Liver (tissue), 9 donors: ENCODE data around the gene LANCL1. TPM values are rescaled to one million over a fixed set of nuclear protein-coding genes. Genes with fewer than 3 reads are reported as not detected.

Source experiments
- DNase-seq: peaks from one replicate; pipeline ENCODE4 v3.0.0-alpha.2; 2017; ENCODE audit warnings: low spot score
- H3K27ac ChIP-seq, 2 donors: one replicate each; pipeline ENCODE4 v1.7.0; 2013; ENCODE audit warnings: inconsistent platforms in 2 of 2, low read length in 2 of 2, control low read depth in 1 of 2, low read depth in 1 of 2, mild to moderate bottlenecking in 1 of 2
- H3K27me3 ChIP-seq, 4 donors: one replicate each; pipeline versions ENCODE4 v1.6.1 to v1.7.0; 2013; ENCODE audit warnings: low read length in 3 of 4, inconsistent platforms in 1 of 4, mild to moderate bottlenecking in 1 of 4, moderate library complexity in 1 of 4; ENCODE audit not compliant: control insufficient read depth in 4 of 4, insufficient read depth in 4 of 4
- H3K36me3 ChIP-seq, 4 donors: one replicate each; pipeline versions ENCODE4 v1.6.1 to v1.7.0; 2013; ENCODE audit warnings: low read length in 3 of 4, mild to moderate bottlenecking in 3 of 4, low read depth in 1 of 4, moderate library complexity in 1 of 4; ENCODE audit not compliant: control insufficient read depth in 4 of 4, insufficient read depth in 3 of 4
- H3K4me1 ChIP-seq, 4 donors: one replicate each; pipeline versions ENCODE4 v1.6.1 to v1.7.0; 2013; ENCODE audit warnings: low read length in 3 of 4, mild to moderate bottlenecking in 3 of 4, moderate library complexity in 1 of 4; ENCODE audit not compliant: control insufficient read depth in 4 of 4, insufficient read depth in 4 of 4
- H3K4me3 ChIP-seq, 3 donors: one replicate each; pipeline versions ENCODE4 v1.6.1 to v1.7.0; 2013; ENCODE audit warnings: low read length in 3 of 3, control low read depth in 1 of 3, low read depth in 1 of 3, mild to moderate bottlenecking in 1 of 3
- H3K9ac ChIP-seq, 2 donors: one replicate each; pipeline ENCODE4 v1.7.0; 2013; ENCODE audit warnings: low read length in 2 of 2, mild to moderate bottlenecking in 2 of 2, moderate library complexity in 2 of 2, control low read depth in 1 of 2, low read depth in 1 of 2
- H3K9me3 ChIP-seq, 4 donors: one replicate each; pipeline versions ENCODE4 v1.6.1 to v1.7.0; 2013; ENCODE audit warnings: low read length in 3 of 4; ENCODE audit not compliant: control insufficient read depth in 4 of 4
- EGR1 ChIP-seq, 2 donors: IDR thresholded peaks; 2 replicates each; pipeline ENCODE4 v1.6.1; 2016 to 2018; ENCODE audit warnings: antibody characterized with exemption in 2 of 2, low read depth in 2 of 2
- FOXA1 ChIP-seq: IDR thresholded peaks from 2 replicates; pipeline ENCODE4 v1.6.1; 2016; ENCODE audit warnings: antibody characterized with exemption
- FOXA2 ChIP-seq: IDR thresholded peaks from 2 replicates; pipeline ENCODE4 v1.6.1; 2016; ENCODE audit warnings: antibody characterized with exemption
- HNF4A ChIP-seq, 2 donors: conservative IDR thresholded peaks; 2 replicates each; pipeline ENCODE4 v1.6.1; 2016; ENCODE audit warnings: antibody characterized with exemption in 2 of 2, mild to moderate bottlenecking in 2 of 2
- HNF4G ChIP-seq: IDR thresholded peaks from 2 replicates; pipeline ENCODE4 v1.6.1; 2016; ENCODE audit warnings: antibody characterized with exemption
- JUND ChIP-seq, 2 donors: IDR thresholded peaks; 2 replicates each; pipeline ENCODE4 v1.6.1; 2016; ENCODE audit warnings: antibody characterized with exemption in 2 of 2
- NR2F2 ChIP-seq: IDR thresholded peaks from 2 replicates; pipeline ENCODE4 v1.6.1; 2016; ENCODE audit warnings: antibody characterized with exemption
- RAD21 ChIP-seq, 2 donors: IDR thresholded peaks; 2 replicates each; pipeline ENCODE4 v1.6.1; 2016; ENCODE audit warnings: antibody characterized with exemption in 2 of 2, mild to moderate bottlenecking in 2 of 2
- RXRA ChIP-seq, 2 donors: IDR thresholded peaks; 2 replicates each; pipeline ENCODE4 v1.6.1; 2017 to 2018; ENCODE audit warnings: antibody characterized with exemption in 2 of 2, mild to moderate bottlenecking in 1 of 2
- SP1 ChIP-seq: IDR thresholded peaks from 2 replicates; pipeline ENCODE4 v1.6.1; 2018; ENCODE audit warnings: antibody characterized with exemption, mild to moderate bottlenecking
- YY1 ChIP-seq: IDR thresholded peaks from 2 replicates; pipeline ENCODE4 v1.6.1; 2016; ENCODE audit warnings: antibody characterized with exemption, mild to moderate bottlenecking
- WGBS: extraction: QIAGEN DNeasy Blood & Tissue Kit; methylation state at CpG from one replicate; pipeline ENCODE4 v1.1.7; 2013; 5-methylcytosine and 5-hydroxymethylcytosine counted together
- polyA plus RNA-seq, 2 donors: library from polyadenylated mRNA; stranded (reverse) in 1 of 2; unstranded in 1 of 2; fragments of 200-250 nt in 1 of 2; fragments of >200 nt in 1 of 2; fragmentation: Nextera tagmentation in 1 of 2; extraction: Ambion mirVana in 1 of 2; gene quantifications; one replicate each; pipeline versions ENCODE4 v1.2.1 to v1.2.3, GENCODE V29; 2013 to 2015
- total RNA-seq, 2 donors: library from RNA; depleted of rRNA; stranded (reverse); fragments of >200 nt; gene quantifications; one replicate each; pipeline ENCODE4 v1.2.3, GENCODE V29; 2014
- TF ChIP-seq, protein P1 (sequence below): IDR thresholded peaks from 2 replicates; pipeline ENCODE4 v1.6.1; 2016; ENCODE audit warnings: antibody characterized with exemption
- TF ChIP-seq, protein P2 (sequence below): IDR thresholded peaks from 2 replicates; pipeline ENCODE4 v1.6.1; 2016; ENCODE audit warnings: antibody characterized with exemption
- TF ChIP-seq, protein P3 (sequence below): IDR thresholded peaks from 2 replicates; pipeline ENCODE4 v1.6.1; 2016; ENCODE audit warnings: antibody characterized with exemption
- TF ChIP-seq, protein P4 (sequence below): IDR thresholded peaks from 2 replicates; pipeline ENCODE4 v1.6.1; 2016; ENCODE audit warnings: antibody characterized with exemption, mild to moderate bottlenecking
- TF ChIP-seq, protein P5 (sequence below): fragments of 150-350 bp; IDR thresholded peaks from 2 replicates; pipeline ENCODE4 v1.5.1; 2017; ENCODE audit warnings: improper control_type of control experiment, low read depth, low read length; ENCODE audit not compliant: missing input control
- donor health status: healthy.
- donor health status: healthy.
- donor health status: healthy.
- donor health status: healthy.
- donor health status: healthy.

Gene LANCL1
- total and polyA plus RNA-seq, 4 donors: 7.2 to 21.0 (median 12.1) TPM

DNA sequence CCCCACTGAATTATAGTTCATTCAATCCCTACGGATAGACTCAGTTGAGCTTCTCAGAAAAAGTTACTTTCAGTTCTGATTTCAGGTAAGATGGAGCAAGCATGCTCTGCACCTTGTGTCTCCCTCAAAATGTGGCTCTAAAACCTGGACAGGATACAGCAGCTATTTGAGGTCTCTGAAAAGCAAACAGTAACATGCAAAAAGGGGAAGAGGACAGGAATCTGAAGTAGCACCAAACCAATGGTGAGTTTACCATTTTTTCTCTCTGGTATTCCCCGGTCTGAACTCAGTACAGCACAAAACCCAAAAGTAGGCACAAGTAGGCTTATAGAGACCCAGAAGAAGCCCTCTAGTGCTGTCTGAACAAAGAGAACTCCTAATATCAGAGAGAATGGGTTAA, 34.1 kb downstream of the LANCL1 start:
- no peak overlapping the region for H3K4me3 ChIP-seq
- no peak overlapping the region for H3K27ac ChIP-seq
- H3K36me3 ChIP-seq: peaks cover 0 to 3% (median under 1%) of the 10 kb centered on the region in 4 donors
- DNase-seq: no peak
- H3K9me3 ChIP-seq: no peaks in the 10 kb centered on the region
- TF ChIP-seq SP1: no peak
- no peak for TF ChIP-seq HNF4G
- TF ChIP-seq HNF4A (conservative IDR thresholded peaks at IDR 0.05): no peak
- H3K27me3 ChIP-seq: no peaks in the 10 kb centered on the region
- peaks cover 0 to 4% (median 1%) of the 10 kb centered on the region in 4 donors for H3K4me1 ChIP-seq
- no peak overlapping the region for H3K9ac ChIP-seq
- WGBS: 88% methylated on average over 2 of the region's 2 CpGs

DNA sequence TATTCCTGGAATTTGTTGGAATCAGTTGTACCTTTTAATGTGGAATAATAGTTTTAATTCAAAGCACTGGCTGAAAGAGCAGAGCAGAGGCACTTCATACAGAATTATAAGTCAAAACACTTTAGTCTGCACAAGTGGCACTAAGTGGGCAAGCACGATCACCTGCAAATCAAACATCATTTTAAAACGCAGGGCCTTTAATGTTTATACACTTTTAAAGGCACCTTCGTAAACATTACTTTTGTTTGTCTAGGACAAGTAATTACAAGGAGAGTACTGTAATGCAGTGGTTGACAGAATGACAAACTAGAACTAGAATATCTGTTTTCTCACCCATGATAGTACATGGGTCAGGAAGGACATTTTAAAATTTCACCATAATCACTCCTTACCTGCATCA, 36.4 kb downstream of the LANCL1 start:
- no peak overlapping the region for H3K27ac ChIP-seq
- peaks cover 0 to 4% (median 1%) of the 10 kb centered on the region in 4 donors for H3K4me1 ChIP-seq
- no peak overlapping the region for H3K9ac ChIP-seq
- no peaks in the 10 kb centered on the region for H3K9me3 ChIP-seq
- 57% methylated on average over 3 of the region's 3 CpGs for WGBS
- no peak for TF ChIP-seq FOXA2
- DNase-seq: no peak
- no peaks in the 10 kb centered on the region for H3K27me3 ChIP-seq
- peaks cover 0 to 15% (median 9%) of the 10 kb centered on the region in 4 donors for H3K36me3 ChIP-seq
- no peak overlapping the region for H3K4me3 ChIP-seq

DNA sequence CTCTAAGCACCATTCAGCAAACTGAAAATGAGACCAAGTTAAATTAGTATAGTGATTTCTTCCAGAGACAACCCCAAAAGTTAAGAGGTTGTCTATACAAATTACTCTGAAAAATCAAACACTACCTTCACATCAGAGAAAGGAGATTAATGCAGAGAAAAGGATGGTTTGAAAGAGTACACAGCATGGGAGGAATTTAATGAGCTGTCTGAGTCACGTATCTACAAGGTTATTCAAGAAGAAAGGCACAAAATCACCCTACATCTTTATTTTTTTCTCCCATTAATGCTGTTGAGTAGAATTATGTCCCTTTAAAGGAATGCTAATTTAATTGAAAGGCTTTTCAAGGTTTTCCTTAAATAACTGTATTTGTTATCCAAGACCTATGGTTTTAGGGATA, 41.1 kb downstream of the LANCL1 start:
- no peaks in the 10 kb centered on the region for H3K27me3 ChIP-seq
- no peak overlapping the region for H3K9ac ChIP-seq
- H3K9me3 ChIP-seq: no peaks in the 10 kb centered on the region
- no peak for DNase-seq
- no peak overlapping the region for H3K4me3 ChIP-seq
- WGBS: 96% methylated on average over 1 of the region's 1 CpG
- H3K27ac ChIP-seq: no peak overlapping the region
- H3K36me3 ChIP-seq: peaks cover 3 to 47% (median 17%) of the 10 kb centered on the region in 4 donors
- TF ChIP-seq, protein P1, sequence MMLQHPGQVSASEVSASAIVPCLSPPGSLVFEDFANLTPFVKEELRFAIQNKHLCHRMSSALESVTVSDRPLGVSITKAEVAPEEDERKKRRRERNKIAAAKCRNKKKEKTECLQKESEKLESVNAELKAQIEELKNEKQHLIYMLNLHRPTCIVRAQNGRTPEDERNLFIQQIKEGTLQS: no peak
- TF ChIP-seq, protein P2, sequence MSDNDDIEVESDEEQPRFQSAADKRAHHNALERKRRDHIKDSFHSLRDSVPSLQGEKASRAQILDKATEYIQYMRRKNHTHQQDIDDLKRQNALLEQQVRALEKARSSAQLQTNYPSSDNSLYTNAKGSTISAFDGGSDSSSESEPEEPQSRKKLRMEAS: no peak
- TF ChIP-seq, protein P3, sequence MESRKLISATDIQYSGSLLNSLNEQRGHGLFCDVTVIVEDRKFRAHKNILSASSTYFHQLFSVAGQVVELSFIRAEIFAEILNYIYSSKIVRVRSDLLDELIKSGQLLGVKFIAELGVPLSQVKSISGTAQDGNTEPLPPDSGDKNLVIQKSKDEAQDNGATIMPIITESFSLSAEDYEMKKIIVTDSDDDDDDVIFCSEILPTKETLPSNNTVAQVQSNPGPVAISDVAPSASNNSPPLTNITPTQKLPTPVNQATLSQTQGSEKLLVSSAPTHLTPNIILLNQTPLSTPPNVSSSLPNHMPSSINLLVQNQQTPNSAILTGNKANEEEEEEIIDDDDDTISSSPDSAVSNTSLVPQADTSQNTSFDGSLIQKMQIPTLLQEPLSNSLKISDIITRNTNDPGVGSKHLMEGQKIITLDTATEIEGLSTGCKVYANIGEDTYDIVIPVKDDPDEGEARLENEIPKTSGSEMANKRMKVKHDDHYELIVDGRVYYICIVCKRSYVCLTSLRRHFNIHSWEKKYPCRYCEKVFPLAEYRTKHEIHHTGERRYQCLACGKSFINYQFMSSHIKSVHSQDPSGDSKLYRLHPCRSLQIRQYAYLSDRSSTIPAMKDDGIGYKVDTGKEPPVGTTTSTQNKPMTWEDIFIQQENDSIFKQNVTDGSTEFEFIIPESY: no peak
- TF ChIP-seq EGR1 (IDR thresholded peaks at IDR 0.05; ENCODE audit: low read depth in 2 of 2) (no peak), NR2F2 (no peak), HNF4G (no peak), FOXA2 (no peak), RXRA (IDR thresholded peaks at IDR 0.05) (no peak), RAD21 (IDR thresholded peaks at IDR 0.05) (no peak), JUND (IDR thresholded peaks at IDR 0.05) (no peak), HNF4A (conservative IDR thresholded peaks at IDR 0.05) (no peak), FOXA1 (no peak), SP1 (no peak), YY1 (no peak)
- TF ChIP-seq, protein P4, sequence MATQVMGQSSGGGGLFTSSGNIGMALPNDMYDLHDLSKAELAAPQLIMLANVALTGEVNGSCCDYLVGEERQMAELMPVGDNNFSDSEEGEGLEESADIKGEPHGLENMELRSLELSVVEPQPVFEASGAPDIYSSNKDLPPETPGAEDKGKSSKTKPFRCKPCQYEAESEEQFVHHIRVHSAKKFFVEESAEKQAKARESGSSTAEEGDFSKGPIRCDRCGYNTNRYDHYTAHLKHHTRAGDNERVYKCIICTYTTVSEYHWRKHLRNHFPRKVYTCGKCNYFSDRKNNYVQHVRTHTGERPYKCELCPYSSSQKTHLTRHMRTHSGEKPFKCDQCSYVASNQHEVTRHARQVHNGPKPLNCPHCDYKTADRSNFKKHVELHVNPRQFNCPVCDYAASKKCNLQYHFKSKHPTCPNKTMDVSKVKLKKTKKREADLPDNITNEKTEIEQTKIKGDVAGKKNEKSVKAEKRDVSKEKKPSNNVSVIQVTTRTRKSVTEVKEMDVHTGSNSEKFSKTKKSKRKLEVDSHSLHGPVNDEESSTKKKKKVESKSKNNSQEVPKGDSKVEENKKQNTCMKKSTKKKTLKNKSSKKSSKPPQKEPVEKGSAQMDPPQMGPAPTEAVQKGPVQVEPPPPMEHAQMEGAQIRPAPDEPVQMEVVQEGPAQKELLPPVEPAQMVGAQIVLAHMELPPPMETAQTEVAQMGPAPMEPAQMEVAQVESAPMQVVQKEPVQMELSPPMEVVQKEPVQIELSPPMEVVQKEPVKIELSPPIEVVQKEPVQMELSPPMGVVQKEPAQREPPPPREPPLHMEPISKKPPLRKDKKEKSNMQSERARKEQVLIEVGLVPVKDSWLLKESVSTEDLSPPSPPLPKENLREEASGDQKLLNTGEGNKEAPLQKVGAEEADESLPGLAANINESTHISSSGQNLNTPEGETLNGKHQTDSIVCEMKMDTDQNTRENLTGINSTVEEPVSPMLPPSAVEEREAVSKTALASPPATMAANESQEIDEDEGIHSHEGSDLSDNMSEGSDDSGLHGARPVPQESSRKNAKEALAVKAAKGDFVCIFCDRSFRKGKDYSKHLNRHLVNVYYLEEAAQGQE: no peak
- TF ChIP-seq, protein P5, sequence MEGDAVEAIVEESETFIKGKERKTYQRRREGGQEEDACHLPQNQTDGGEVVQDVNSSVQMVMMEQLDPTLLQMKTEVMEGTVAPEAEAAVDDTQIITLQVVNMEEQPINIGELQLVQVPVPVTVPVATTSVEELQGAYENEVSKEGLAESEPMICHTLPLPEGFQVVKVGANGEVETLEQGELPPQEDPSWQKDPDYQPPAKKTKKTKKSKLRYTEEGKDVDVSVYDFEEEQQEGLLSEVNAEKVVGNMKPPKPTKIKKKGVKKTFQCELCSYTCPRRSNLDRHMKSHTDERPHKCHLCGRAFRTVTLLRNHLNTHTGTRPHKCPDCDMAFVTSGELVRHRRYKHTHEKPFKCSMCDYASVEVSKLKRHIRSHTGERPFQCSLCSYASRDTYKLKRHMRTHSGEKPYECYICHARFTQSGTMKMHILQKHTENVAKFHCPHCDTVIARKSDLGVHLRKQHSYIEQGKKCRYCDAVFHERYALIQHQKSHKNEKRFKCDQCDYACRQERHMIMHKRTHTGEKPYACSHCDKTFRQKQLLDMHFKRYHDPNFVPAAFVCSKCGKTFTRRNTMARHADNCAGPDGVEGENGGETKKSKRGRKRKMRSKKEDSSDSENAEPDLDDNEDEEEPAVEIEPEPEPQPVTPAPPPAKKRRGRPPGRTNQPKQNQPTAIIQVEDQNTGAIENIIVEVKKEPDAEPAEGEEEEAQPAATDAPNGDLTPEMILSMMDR: no peak
- peaks cover 0 to 2% (median under 1%) of the 10 kb centered on the region in 4 donors for H3K4me1 ChIP-seq
